ENCODE data around the gene ASGR2.

ASGR2 gene

GRCh38 chr17:7063518-7064094 lies 51.0 kb downstream of the ASGR2 start:
- TF ChIP-seq CTCF (IDR thresholded peaks at IDR 0.05; ENCODE audit: extremely low read depth, insufficient read depth, missing control alignments), result no peak
- DNase-seq (ENCODE audit: low spot score), result no peak
- in situ Hi-C loops (cut with MboI; ENCODE audit: low pct_unique_long_range_greater_than_20kb, low sequenced_read_pairs, unreplicated experiment), result no loop called here

- TF ChIP-seq CTCF (IDR thresholded peaks at IDR 0.05; ENCODE audit: extremely low read depth, insufficient read depth, missing control alignments), result no peak
- no peak for DNase-seq (ENCODE audit: low spot score)
- in situ Hi-C loops (cut with MboI; ENCODE audit: low pct_unique_long_range_greater_than_20kb, low sequenced_read_pairs, unreplicated experiment), result no loop called here
Measured at GRCh38 chr17:7060165-7060891, 54.3 kb downstream of the ASGR2 start.

- DNase-seq (ENCODE audit: low spot score), result no peak
- no peak for TF ChIP-seq CTCF (IDR thresholded peaks at IDR 0.05; ENCODE audit: extremely low read depth, insufficient read depth, missing control alignments)
- in situ Hi-C loops (cut with MboI; ENCODE audit: low pct_unique_long_range_greater_than_20kb, low sequenced_read_pairs, unreplicated experiment), result loop anchor here (10.0 kb wide), 1 partner anchor 236 kb away; the partner anchor contains the start of gene YBX2
Measured at GRCh38 chr17:7058831-7059447, 55.7 kb downstream of the ASGR2 start.

- in situ Hi-C loops (cut with MboI; ENCODE audit: low pct_unique_long_range_greater_than_20kb, low sequenced_read_pairs, unreplicated experiment), result loop anchor here (10.0 kb wide), 1 partner anchor 238 kb away; the partner anchor contains the start of gene YBX2
- no peak for DNase-seq (ENCODE audit: low spot score)
- no peak for TF ChIP-seq CTCF (IDR thresholded peaks at IDR 0.05; ENCODE audit: extremely low read depth, insufficient read depth, missing control alignments)
Measured at GRCh38 chr17:7056386-7056785, 58.2 kb downstream of the ASGR2 start.

Data from GM13977 (cell line).